22Rv1 (cell line): ENCODE results near the gene KCNH4.
A peak's percentile ranks its signal among the peaks of the same experiment; 100 is the strongest.
"Not testable (repeated sequence)": the region's sequence is repeated elsewhere in the genome, so short reads cannot be mapped to it uniquely, and the experiment has no call there.

Experiments used
- H3K27ac ChIP-seq: fragments of 450-650 bp; 2 replicates; pipeline ENCODE4 v1.5.1; 2017
- ZFX ChIP-seq: fragments of 450-650 bp; IDR thresholded peaks from 2 replicates; pipeline ENCODE4 v1.6.1; 2017; ENCODE audit warnings: antibody characterized with exemption, borderline replicate concordance
- TF ChIP-seq, protein P1 (sequence below): fragments of 450-650 bp; IDR thresholded peaks from 2 replicates; pipeline ENCODE4 v1.5.1; 2017; ENCODE audit warnings: mild to moderate bottlenecking

KCNH4 gene

GRCh38 chr17:42214156-42214555 lies 33.2 kb upstream of the KCNH4 start:
- H3K27ac ChIP-seq: no peak overlapping the region
- no peak for TF ChIP-seq ZFX
- TF ChIP-seq, protein P1, sequence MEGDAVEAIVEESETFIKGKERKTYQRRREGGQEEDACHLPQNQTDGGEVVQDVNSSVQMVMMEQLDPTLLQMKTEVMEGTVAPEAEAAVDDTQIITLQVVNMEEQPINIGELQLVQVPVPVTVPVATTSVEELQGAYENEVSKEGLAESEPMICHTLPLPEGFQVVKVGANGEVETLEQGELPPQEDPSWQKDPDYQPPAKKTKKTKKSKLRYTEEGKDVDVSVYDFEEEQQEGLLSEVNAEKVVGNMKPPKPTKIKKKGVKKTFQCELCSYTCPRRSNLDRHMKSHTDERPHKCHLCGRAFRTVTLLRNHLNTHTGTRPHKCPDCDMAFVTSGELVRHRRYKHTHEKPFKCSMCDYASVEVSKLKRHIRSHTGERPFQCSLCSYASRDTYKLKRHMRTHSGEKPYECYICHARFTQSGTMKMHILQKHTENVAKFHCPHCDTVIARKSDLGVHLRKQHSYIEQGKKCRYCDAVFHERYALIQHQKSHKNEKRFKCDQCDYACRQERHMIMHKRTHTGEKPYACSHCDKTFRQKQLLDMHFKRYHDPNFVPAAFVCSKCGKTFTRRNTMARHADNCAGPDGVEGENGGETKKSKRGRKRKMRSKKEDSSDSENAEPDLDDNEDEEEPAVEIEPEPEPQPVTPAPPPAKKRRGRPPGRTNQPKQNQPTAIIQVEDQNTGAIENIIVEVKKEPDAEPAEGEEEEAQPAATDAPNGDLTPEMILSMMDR: no peak

DNA sequence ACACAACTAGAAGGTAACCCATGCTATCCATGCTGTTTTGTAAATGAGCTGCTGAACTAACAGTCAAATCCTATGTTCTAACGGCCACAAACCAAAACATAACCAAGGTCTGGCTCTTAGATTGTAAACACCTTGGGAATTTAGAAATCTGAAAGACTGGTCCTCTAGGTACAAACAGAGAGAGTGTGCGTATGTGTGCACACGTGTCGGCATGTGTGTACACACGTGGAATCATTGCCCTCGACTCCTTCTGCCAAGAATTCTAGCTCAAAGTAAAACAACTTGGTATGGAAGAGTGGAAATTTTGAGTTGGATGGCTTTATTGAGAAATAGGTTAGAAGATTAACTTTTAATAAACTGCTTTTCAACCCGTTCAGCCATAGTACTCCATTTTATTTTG lies 31.4 kb upstream of the KCNH4 start:
- no peak overlapping the region for H3K27ac ChIP-seq
- TF ChIP-seq ZFX: no peak

DNA sequence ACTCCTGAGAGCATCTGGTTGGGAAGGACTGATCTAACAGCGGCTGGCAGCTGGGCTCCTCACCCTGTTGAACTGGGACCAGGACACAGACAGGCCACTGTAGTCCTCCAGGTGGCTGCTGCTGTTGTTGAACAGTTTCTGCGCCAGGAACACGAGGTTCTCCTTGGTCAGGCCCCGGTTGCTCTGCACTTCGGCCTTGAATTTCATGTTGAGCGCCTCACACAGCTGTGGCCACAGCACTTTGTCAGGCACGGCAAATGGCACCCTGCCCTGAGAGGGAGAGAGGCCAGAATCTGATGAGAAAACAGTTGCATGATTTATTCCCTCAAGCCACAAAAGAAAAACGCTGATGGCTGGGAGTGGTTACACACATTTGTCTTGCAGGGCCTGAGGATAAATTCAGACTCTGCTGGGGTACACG lies 31.0 kb upstream of the KCNH4 start:
- H3K27ac ChIP-seq: not testable (repeated sequence)

DNA sequence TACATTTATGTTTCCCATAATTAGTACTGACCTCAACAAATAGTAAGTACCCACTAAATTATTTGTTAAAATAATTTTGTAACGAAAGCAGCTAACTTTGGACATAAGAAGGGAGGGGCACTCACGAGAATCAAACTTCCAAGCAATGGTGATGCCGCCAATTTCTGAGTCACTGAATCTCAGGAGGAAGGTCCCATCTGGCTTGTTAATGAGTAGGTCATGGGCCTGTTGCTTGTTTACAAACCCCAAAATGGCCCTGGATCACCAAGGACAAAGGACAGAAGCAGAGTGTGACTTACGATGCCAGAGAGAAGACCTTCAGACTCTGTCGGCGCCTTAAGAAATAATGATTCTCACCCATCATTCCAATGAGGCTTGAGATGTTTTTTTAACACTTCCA lies 29.1 kb upstream of the KCNH4 start:
- TF ChIP-seq, protein P1: no peak
- TF ChIP-seq ZFX: no peak
- H3K27ac ChIP-seq: no peak overlapping the region

DNA sequence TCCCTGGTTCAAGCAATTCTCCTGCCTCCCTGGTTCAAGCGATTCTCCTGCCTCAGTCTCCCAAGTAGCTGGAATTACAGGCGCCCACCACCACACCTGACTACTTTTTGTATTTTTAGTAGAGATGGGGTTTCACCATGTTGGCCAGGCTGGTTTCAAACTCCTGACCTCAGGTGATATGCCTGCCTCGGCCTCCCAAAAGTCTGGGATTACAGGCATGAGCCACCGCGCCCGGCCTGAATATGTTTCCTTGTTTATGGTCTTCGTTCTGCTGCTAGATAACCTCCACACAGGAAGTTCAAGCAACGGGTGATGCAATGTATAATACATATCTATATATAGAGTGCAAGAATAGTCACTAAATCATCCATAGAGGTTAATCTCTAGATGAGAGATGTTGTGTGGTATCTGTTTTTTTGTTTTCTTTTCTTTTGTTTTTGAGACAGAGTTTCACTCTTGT lies 25.2 kb upstream of the KCNH4 start:
- not testable (repeated sequence) for H3K27ac ChIP-seq

- TF ChIP-seq, protein P1: no peak
- TF ChIP-seq ZFX: no peak
- no peak overlapping the region for H3K27ac ChIP-seq
Observed at GRCh38 chr17:42203354-42203753, 22.4 kb upstream of the KCNH4 start.

GRCh38 chr17:42202696-42203095 lies 21.8 kb upstream of the KCNH4 start:
- H3K27ac ChIP-seq: no peak overlapping the region
- TF ChIP-seq, protein P1: no peak
- no peak for TF ChIP-seq ZFX

DNA sequence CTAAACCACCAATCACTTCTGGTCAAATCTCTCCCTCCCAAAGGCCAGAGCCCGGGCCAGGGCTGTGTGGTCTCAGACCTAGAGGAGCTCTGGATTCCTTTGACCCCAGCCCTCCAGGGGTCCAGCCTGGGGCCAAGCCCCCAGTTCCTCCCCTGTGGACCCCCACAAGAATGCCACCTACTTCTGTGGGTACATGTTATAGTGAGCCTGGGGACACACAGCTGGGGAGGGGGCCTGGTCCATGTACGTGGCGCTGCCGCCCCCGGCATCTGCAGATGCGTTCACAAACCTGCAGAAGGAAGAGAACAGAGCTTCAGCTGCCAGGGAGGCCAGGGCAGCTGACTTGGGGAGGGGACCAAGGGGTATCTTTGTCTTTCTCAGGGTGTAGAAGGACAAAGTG lies 21.2 kb upstream of the KCNH4 start:
- TF ChIP-seq ZFX: no peak
- TF ChIP-seq, protein P1: no peak
- no peak overlapping the region for H3K27ac ChIP-seq

DNA sequence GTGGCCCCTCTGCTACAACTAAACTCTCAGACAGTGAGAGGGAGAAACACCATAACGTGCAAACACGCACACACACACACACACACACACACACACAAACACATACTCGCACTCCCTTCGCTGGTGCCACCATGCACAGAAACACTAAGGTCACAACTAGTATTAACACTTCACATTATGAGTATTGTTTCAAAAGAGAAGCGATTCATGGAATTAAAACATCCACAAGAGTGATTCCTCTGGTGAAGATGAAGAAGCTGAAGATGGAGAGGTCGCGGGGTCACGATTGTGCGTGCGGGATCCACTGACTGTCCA lies 20.5 kb upstream of the KCNH4 start:
- TF ChIP-seq, protein P1: no peak
- no peak for TF ChIP-seq ZFX
- peak overlapping the region; percentile 52 for H3K27ac ChIP-seq
